ENCODE measurements around the gene RIIAD1.
"Not testable (repeated sequence)": the region's sequence is repeated elsewhere in the genome, so short reads cannot be mapped to it uniquely, and the experiment has no call there.

Gene RIIAD1

GRCh38 chr1:151711044-151711800 lies 10.1 kb upstream of the RIIAD1 start:
- no peak for DNase-seq (ENCODE audit: low read depth)

DNA sequence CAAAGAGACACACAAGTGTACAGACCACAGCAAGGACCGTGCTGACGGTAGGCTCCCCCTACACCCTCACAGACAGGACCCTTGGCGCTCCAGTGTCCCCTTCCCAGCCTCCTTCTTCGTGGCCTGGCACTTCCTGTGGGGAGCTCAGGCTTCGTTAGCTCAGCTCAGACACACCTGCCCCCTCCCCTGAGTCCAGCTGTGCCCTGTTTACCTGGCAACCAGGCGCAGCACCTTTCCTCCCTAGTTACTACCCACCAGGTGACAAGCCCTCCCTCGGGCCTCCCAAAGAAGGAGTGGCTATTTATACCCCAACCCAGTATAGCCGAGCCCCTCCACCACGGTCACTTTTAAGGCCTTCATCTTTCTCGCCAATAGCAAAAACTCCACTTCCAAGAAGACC lies 9.4 kb upstream of the RIIAD1 start:
- no peak for DNase-seq (ENCODE audit: low read depth)

DNA sequence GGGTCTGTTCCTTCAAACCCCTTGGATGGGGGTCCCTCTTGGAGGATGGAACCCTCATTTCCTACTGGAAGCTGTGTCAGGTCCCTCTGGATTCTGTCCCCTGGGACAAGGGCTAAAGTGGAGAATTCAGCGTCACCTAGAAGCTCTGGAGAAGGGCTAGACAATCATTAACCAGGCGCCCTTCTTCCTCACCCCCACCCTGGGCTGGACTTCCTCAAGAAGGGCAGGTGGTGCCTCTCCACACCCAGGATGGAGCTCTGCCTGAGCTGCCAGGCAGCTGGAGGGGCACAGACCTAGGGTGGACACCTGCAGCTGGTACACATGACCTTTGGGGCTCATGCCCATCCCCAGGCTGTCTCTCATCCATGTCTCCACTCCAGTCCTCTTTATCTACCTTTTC lies 8.3 kb upstream of the RIIAD1 start:
- no peak for DNase-seq (ENCODE audit: low read depth)

GRCh38 chr1:151713874-151714273 lies 7.4 kb upstream of the RIIAD1 start:
- DNase-seq (ENCODE audit: low read depth): no peak

GRCh38 chr1:151714820-151715725 lies 6.2 kb upstream of the RIIAD1 start:
- DNase-seq (ENCODE audit: low read depth): no peak

GRCh38 chr1:151715726-151716404 lies 5.5 kb upstream of the RIIAD1 start:
- DNase-seq (ENCODE audit: low read depth): no peak

DNA sequence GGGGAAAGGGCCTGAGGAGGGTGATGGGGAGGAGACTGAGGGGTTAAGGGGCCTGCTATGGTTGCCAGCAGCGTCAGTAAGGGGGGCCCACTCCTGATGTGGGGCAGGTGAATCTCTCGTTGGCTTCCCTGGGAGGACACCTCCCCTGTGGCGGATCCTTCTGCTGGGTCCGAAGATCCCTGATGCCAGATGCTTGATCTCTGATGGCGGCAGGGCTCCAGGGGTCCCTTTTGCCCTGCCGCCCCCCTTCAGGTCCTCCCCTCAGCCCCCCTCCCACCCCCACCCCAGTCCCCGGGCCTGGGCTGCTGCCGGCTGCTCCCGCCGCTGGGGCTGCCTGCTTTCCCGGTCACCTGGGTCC lies 4.9 kb upstream of the RIIAD1 start:
- DNase-seq (ENCODE audit: low read depth): no peak

DNA sequence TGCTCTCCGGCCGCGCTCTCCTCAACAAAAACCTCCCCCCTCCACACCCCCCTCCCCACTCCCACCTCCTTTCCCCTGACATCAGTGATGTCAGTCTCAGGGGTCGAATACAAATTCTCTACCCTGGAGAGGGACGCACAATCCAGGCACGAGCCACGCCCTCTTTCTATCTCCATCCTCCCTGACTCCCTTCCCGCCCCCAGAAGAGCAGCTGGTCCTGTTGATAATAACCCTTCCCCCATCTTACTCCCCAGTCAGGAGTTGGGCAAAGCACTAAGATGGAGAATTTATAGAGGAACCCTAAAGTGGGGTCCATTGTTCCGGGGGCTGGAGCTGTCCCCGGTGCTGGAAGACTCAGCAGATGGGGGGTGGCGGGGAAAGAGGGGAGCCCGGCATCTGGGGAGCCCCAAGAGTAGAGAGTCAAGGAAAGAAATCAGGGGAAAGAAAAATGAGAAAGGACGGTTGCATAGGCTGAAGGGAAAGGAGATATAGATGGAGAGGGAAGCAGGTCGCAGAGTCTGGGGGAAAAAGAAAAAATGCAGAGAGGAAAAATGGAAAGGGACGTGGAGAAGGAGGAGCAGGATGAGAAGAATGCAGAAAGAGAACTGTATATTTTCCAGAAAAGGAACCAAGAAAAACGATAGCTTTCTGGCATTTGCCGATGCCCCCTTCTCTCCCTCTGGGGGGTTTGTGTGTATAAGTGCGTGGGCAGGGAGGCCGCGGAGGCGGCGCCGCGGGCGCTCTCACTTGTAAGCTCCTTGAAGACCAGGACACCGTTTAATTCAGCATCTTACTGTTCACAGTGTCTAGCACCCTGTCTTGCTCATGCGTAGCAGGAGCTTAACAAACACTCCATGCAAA lies 4.3 kb upstream of the RIIAD1 start, which contains the start of gene CELF3:
Gene CELF3 (minus strand): TSS at position 33 of the 861 bp plus-strand sequence. CDS start 783 bp downstream, outside the sequence.
- DNase-seq (ENCODE audit: low read depth): no peak

DNA sequence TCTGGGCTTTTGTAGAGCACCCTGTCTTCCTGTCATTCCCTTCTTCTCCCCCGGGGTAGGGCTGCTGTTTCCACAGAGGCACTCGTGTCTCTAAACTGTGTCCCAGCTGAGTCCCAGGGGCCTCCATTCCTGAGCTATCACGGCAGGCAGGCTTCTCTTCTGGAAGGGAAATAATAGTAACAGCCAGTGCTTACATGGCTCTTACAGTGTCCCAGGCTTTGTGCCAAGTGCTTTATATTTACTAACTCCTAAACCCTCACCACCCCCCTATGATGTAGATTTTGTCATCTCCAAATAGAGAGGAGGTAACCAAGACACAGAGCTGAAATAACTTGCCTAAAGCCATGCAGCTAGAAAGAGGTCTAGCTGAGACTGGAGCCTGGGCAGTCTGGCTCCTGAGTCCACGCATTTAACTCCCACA lies 3.3 kb upstream of the RIIAD1 start:
- no peak for DNase-seq (ENCODE audit: low read depth)

DNA sequence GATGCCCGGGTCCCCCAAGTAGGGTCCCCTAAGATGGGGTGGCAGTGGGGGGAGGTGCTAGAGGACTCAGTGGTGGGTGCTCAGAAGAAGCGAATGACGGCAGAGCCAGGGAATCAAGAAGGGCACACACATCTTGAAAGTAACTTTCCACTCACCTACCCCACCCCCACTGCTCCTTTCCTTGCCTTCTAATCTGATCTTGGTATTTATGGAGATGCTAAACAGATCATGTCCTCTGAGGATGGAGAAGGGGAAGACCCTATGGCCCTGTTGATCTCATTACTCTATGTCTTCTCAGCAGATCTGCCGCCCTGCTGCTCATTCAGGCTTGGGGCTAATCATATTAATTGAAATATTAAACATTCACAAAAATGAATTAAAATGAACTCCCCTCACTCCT lies 2.7 kb upstream of the RIIAD1 start:
- no peak for DNase-seq (ENCODE audit: low read depth)

GRCh38 chr1:151720125-151720524 lies 1.2 kb upstream of the RIIAD1 start:
- DNase-seq (ENCODE audit: low read depth): no peak

- no peak for DNase-seq (ENCODE audit: low read depth)
Measured at GRCh38 chr1:151720554-151720953, 768 bp upstream of the RIIAD1 start.

- no peak for DNase-seq (ENCODE audit: low read depth)
Measured at GRCh38 chr1:151721788-151722510, 627 bp downstream of the RIIAD1 start.

DNA sequence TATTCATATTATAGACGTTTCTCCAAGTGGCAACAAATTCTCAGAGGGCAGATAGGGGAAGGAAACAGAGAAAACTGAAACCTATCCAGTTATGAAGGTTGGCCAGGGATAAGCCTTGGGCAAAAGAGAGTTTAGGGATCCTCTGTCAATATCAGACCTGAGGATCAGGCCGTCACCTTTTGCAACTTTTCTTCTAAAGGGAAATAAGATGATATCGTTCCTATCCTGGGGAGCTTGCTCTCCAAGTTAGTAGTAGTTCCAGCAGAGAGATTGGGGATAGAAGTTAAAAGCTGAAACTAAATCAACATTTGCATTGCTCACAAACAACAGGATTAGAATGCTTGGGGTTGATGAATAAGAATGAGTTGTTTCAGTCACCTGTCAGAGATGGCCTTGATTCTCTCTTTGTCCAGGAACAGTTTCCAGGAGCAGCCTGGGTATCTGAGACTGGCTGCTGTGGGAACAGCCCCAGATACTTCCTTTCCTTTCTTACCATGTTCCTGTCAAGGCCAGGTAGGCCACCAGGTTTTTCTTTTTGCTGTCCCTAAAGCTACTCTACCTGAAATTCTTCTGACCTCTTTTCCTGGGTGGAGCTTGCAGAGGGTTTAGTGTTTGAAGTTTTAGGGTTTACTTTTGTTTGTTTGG lies 2.5 kb downstream of the RIIAD1 start:
- no peak for DNase-seq (ENCODE audit: low read depth)

GRCh38 chr1:151728151-151729054 lies 7.1 kb downstream of the RIIAD1 start:
- DNase-seq (ENCODE audit: low read depth): no peak

DNA sequence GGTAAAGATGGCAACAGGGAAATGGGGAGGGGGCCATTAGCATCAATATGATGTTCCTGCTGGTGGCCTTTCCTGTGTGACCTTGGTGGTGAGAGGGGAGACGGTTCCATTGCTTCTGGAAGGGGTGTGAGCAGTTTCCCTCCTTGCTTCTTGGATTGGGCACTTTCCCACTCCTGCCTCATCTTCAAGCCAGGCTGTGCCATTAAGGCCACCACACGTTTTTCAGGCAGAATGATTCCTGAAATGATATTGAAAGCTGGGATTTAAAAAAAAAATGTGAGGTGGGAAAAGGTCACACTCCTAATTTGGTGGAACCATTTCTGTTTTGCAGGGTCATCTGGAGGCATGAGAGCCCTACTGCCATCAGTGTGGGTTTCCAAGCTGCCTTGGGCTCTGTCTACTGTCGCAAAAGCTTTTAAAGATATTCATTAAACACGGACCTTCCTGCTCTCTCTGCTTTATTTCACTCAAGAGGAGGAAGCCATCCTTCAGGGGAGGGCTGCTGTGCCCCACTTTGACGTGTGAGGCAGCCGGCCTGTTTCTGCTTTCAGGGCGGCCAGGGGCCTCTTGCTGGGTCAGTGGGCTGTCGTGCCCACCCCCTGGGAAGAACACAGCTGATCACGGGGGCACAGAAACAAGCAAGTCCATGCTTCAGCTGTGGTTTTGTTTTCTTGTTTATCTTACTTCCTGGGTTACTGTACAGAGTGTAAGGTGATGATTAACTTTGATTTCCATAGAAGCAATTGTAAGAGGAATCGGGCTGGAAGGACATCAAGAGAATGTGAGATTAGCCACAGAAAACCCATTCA lies 8.0 kb downstream of the RIIAD1 start:
- no peak for DNase-seq (ENCODE audit: low read depth)

- DNase-seq (ENCODE audit: low read depth): no peak
Measured at GRCh38 chr1:151729966-151730291, 8.6 kb downstream of the RIIAD1 start.

DNA sequence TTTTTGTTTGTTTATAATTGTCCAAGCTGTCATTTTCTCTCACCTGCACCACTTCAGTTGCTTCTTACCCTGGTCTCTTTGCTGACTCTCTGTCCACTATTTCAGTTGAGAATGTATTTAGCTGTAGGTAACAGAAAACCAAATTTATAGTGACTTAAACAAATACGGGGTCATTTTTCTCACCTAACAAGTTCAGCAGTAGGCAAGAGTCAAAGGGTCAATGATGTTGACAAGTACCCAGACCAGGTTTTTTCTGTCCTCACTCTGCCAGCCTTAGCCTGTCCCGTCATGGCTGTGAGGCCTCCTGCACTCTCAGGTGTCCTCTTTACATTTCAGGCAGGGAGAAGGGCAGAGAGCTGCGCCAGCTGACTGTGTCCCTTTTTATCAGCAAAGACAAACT lies 11.8 kb downstream of the RIIAD1 start:
- no peak for DNase-seq (ENCODE audit: low read depth)

DNA sequence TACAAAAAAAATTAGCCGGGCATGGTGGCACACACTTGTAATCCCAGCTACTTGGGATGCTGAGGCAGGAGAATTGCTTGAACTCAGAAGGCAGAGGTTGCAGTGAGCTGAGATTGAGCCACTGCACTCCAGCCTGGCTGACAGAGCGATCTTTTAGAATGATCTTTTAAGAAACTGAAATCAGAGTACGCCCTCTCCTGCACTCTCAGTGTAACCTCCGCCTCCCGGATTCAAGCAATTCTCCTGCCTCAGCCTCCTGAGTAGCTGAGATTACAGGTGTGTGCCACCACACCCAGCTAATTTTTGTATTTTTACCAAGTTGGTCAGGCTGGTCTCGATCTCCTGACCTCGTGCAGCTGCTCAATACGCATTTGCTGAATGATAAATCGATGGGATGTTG lies 12.7 kb downstream of the RIIAD1 start:
- DNase-seq (ENCODE audit: low read depth): not testable (repeated sequence)

Data from GM04503 (cell line).